A673 (cell line): ENCODE data around the gene ZBP1. TPM values are rescaled to one million over a fixed set of nuclear protein-coding genes. Genes with fewer than 3 reads are reported as not detected.

Experiments used
- BruUV-seq: library from RNA; stranded (reverse); fragments of 400-500 nt; replicated peaks from 2 replicates; lab custom pipeline; 2021; lab: Mats Ljungman, UMichigan
- CTCF ChIA-PET: fragments of 300-600 bp; sonication (Branson Sonifier 250); formaldehyde crosslinking; loops from one replicate; lab custom pipeline; 2022; ENCODE audit warnings: antibody characterized with exemption; lab: Charles Lee
- POLR2A ChIA-PET: fragments of 300-600 bp; sonication (Branson Sonifier 250); formaldehyde crosslinking; loops from one replicate; lab custom pipeline; 2022; ENCODE audit warnings: antibody characterized with exemption; ENCODE audit not compliant: low non-redundant PET; lab: Charles Lee
- DNase-seq: peaks from one replicate; pipeline ENCODE4 v3.0.0-alpha.2; 2015; ENCODE audit warnings: low spot score
- H3K27ac ChIP-seq: fragments of 200-600 bp; sonication (generic); 2 replicates; pipeline ENCODE4 v1.5.1; 2016; ENCODE audit warnings: mixed run types, low read depth, mild to moderate bottlenecking, mixed read lengths, antibody characterized with exemption, low read length; ENCODE audit not compliant: poor library complexity, severe bottlenecking
- H3K27me3 ChIP-seq: fragments of 200-600 bp; sonication (generic); replicated peaks from 2 replicates; pipeline ENCODE4 v1.6.1; 2017; ENCODE audit warnings: mixed run types, low read depth, mild to moderate bottlenecking, mixed read lengths, antibody characterized with exemption, low read length; ENCODE audit not compliant: insufficient read depth, poor library complexity
- H3K36me3 ChIP-seq: fragments of 200-600 bp; sonication (generic); 2 replicates; pipeline ENCODE4 v1.6.1; 2016; ENCODE audit warnings: mixed run types, mild to moderate bottlenecking, mixed read lengths, antibody characterized with exemption, low read length; ENCODE audit not compliant: insufficient read depth, poor library complexity, severe bottlenecking
- H3K4me1 ChIP-seq: fragments of 200-600 bp; sonication (generic); 2 replicates; pipeline ENCODE4 v1.6.1; 2017; ENCODE audit warnings: mixed run types, mild to moderate bottlenecking, mixed read lengths, antibody characterized with exemption, low read length; ENCODE audit not compliant: insufficient read depth, poor library complexity, severe bottlenecking
- H3K4me3 ChIP-seq: fragments of 200-600 bp; sonication (generic); 2 replicates; pipeline ENCODE4 v1.5.1; 2016; ENCODE audit warnings: low read depth, mixed run types, mild to moderate bottlenecking, mixed read lengths, low read length; ENCODE audit not compliant: poor library complexity, severe bottlenecking
- H3K9me3 ChIP-seq: fragments of 200-600 bp; sonication (generic); 2 replicates; pipeline ENCODE4 v1.6.1; 2016; ENCODE audit warnings: mixed run types, low read depth, mild to moderate bottlenecking, mixed read lengths, antibody characterized with exemption, low read length; ENCODE audit not compliant: poor library complexity, severe bottlenecking
- EZH2 ChIP-seq: fragments of 200-600 bp; sonication (generic); IDR thresholded peaks from 2 replicates; pipeline ENCODE4 v1.6.1; 2017; ENCODE audit warnings: borderline replicate concordance, low read depth, mild to moderate bottlenecking, mixed read lengths, antibody characterized with exemption, low read length; ENCODE audit not compliant: poor library complexity, severe bottlenecking
- intact Hi-C: fragments of 100-400 bp; cut with micrococcal nuclease; formaldehyde crosslinking; loops from one replicate; pipeline ENCODE4 v1.10.0; 2022; ENCODE audit not compliant: unreplicated experiment
- total RNA-seq: library from RNA; stranded (reverse); gene quantifications from 2 replicates; pipeline ENCODE4 v1.2.3, GENCODE V29; 2021
- TF ChIP-seq, protein P1 (sequence below): fragments of 300-800, 200-600 bp; sonication (generic); conservative IDR thresholded peaks from 2 replicates; pipeline ENCODE4 v1.5.1; 2017; ENCODE audit warnings: low read depth, mild to moderate bottlenecking, antibody characterized with exemption, low read length, moderate library complexity, mixed read lengths

The ZBP1 gene
- total RNA-seq, 1 experiment from 2014 or later = not detected

DNA sequence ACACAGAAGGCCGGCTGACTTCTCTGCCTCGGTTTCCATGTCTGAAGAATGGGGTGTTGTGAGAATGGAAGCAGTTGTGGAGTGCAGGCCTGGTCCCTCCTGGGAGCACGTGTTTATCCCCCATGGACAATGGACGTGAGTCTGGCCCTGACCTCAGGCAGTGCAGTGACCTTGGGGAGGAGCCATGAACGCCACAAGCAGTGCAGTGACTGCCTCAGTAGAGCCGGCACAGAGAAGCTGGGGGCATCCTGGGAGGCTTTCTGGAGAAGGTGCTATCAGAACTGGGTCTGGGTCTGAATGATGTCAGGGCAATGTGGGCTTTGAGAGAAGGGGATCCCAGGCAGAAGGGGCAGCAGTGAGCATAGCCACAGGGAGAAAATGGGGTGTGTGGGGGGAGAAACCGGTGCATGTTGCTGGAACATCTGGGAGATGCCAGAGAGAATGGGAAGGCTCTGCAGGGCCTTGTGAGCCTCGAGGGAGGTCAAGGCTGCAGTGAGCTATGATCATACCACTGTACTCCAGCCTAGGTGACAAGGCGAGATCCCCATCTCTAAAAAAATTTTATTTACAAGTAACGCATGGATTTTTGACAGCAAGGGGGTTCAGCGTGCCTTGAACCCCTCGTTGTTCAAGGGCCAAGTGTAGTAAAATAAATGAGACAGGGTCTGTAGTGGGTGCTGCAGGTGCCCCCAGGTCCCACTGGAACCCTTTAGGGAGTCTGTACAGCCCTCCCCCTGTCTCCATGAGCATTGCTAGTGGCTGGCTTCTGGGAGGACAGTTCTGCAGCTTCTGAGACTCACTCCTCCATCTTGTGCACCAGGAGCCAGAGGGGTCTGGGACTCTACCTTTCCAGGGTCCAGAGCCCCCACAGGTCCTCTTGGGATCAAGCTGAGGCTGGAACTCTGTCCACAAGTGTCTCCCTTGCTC, 27.0 kb upstream of the ZBP1 start:
- POLR2A ChIA-PET = no interaction called here
- H3K4me3 ChIP-seq = no peak overlapping the region
- no TSS peak for BruUV-seq
- peaks cover 1% of the 10 kb centered on the region for H3K36me3 ChIP-seq
- no peaks in the 10 kb centered on the region for H3K9me3 ChIP-seq
- TF ChIP-seq EZH2 = no peak
- TF ChIP-seq, protein P1, sequence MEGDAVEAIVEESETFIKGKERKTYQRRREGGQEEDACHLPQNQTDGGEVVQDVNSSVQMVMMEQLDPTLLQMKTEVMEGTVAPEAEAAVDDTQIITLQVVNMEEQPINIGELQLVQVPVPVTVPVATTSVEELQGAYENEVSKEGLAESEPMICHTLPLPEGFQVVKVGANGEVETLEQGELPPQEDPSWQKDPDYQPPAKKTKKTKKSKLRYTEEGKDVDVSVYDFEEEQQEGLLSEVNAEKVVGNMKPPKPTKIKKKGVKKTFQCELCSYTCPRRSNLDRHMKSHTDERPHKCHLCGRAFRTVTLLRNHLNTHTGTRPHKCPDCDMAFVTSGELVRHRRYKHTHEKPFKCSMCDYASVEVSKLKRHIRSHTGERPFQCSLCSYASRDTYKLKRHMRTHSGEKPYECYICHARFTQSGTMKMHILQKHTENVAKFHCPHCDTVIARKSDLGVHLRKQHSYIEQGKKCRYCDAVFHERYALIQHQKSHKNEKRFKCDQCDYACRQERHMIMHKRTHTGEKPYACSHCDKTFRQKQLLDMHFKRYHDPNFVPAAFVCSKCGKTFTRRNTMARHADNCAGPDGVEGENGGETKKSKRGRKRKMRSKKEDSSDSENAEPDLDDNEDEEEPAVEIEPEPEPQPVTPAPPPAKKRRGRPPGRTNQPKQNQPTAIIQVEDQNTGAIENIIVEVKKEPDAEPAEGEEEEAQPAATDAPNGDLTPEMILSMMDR = no peak
- no peak for DNase-seq
- peaks cover under 1% of the 10 kb centered on the region for H3K27me3 ChIP-seq
- CTCF ChIA-PET = interaction anchor here (0.5 kb wide), 1 partner anchor 185 kb away, joined by 4 read pairs; no protein-coding TSS in a partner anchor
- H3K27ac ChIP-seq = no peak overlapping the region
- intact Hi-C loops = no loop called here
- H3K4me1 ChIP-seq = no peaks in the 10 kb centered on the region

DNA sequence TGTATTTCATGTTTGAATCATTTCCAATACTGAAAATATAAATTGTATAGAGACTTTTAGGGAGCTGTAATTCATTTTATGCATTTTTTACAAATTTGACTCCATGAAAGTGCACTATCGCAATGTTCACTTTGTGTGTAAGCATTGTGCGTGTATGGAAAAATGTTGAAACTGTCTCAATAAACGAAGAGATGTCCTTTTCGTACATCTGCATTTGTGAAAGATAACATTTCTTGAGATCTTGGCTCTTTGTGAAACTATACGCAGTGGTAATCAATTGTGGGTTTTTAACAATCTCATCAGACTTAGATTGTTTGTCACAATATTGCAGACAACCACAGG, 18.6 kb upstream of the ZBP1 start:
- H3K4me1 ChIP-seq = no peaks in the 10 kb centered on the region
- no peak overlapping the region for H3K27ac ChIP-seq
- no peaks in the 10 kb centered on the region for H3K36me3 ChIP-seq
- POLR2A ChIA-PET = no interaction called here
- no peak for DNase-seq
- TF ChIP-seq, protein P1 = no peak
- no peak for TF ChIP-seq EZH2
- CTCF ChIA-PET = no interaction called here
- no peak overlapping the region for H3K4me3 ChIP-seq
- intact Hi-C loops = no loop called here
- H3K27me3 ChIP-seq = peaks cover 41% of the 10 kb centered on the region
- no peaks in the 10 kb centered on the region for H3K9me3 ChIP-seq
- BruUV-seq = no TSS peak

DNA sequence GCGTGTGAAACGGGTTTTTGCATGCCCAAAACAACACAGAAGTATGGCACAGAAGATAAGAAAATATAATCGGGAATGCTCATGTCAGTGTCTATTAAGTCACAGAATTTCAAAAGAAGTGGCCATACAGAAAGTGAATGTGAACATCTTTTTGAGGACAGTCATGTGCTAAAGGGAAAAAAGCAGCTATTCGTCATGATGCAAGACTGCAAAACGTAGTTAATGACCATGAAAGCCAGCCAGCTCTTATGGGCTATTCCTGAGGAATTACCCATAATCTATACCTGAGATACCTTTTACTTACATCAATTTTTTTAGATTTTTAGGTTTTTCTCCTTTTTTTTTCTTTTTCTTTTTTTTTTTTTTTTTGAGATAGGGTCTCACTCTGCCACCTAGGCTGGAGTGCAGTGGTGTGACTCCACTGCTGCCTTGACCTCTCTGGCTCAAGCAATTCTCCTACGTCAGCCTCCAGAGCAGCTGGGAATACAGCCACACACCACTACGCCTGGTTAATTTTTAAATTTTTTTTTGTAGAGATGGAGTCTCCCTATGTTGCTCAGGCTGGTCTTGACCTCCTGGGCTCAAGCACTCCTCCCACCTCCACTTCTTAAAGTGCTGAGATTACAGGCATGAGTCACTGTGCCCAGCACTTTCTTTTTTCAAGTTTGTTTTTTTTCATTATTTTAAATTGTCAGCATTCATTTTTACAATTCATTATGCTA, 18.1 kb upstream of the ZBP1 start:
- TF ChIP-seq, protein P1 = no peak
- TF ChIP-seq EZH2 = no peak
- ChIA-PET CTCF (no interaction called here), POLR2A (no interaction called here)
- H3K27me3 ChIP-seq = peaks cover 41% of the 10 kb centered on the region
- BruUV-seq = no TSS peak
- H3K9me3 ChIP-seq = no peaks in the 10 kb centered on the region
- no peak overlapping the region for H3K27ac ChIP-seq
- DNase-seq = no peak
- H3K36me3 ChIP-seq = no peaks in the 10 kb centered on the region
- intact Hi-C loops = no loop called here
- H3K4me3 ChIP-seq = no peak overlapping the region
- no peaks in the 10 kb centered on the region for H3K4me1 ChIP-seq
